SK-N-SH treated with all-trans-retinoic acid at 6 μM for 48 hours (cell line): Measurements from ENCODE around the gene NINL.

Experiments
- ISL1 ChIP-seq: fragments of 250-450 bp; sonication (Bioruptor Pico); IDR thresholded peaks from 2 replicates; pipeline ENCODE4 v2.1.2; 2022; ENCODE audit warnings: mild to moderate bottlenecking, moderate library complexity
- PPARA ChIP-seq: fragments of 250-450 bp; sonication (Bioruptor Pico); IDR thresholded peaks from 2 replicates; pipeline ENCODE4 v1.5.0; 2020; ENCODE audit warnings: mild to moderate bottlenecking, borderline replicate concordance
- TOX ChIP-seq: fragments of 250-450 bp; sonication (Bioruptor Pico); IDR thresholded peaks from 2 replicates; pipeline ENCODE4 v1.8.0; 2021; ENCODE audit warnings: mild to moderate bottlenecking, moderate library complexity, borderline replicate concordance
- ZC3H10 ChIP-seq: fragments of 250-450 bp; sonication (Bioruptor Pico); IDR thresholded peaks from 2 replicates; pipeline ENCODE4 v1.5.1; 2021; ENCODE audit warnings: mild to moderate bottlenecking, moderate library complexity
- ZFP3 ChIP-seq: fragments of 250-450 bp; sonication (Bioruptor Pico); IDR thresholded peaks from 2 replicates; pipeline ENCODE4 v1.5.0; 2020; ENCODE audit warnings: mild to moderate bottlenecking, moderate library complexity
- TF ChIP-seq, protein P1 (sequence below): fragments of 250-450 bp; sonication (Bioruptor Pico); IDR thresholded peaks from 2 replicates; pipeline ENCODE4 v1.8.0; 2020; ENCODE audit warnings: mild to moderate bottlenecking, moderate library complexity, borderline replicate concordance
- TF ChIP-seq, protein P2 (sequence below): fragments of 250-450 bp; sonication (Bioruptor Pico); IDR thresholded peaks from 2 replicates; pipeline ENCODE4 v1.5.1; 2020; ENCODE audit warnings: low read depth, mild to moderate bottlenecking, moderate library complexity

DNA sequence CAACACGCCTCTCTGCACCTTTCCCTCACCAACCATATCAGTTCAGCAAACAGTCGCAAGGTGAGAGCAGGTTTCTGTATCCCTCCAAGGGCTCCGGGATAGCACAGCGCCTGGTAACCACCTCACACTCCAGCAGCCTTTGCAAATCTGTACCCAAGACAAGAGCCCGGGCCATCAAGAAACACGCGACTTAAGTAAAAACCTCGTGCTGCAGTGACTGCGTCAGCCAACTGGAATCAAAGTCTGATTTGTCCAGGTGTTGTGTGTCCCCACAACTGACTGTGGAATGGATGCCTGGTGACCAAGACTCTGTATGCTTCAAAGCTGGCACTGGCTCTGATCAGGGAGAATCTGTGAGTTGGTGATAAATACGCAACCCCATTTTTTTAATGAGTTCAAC lies 74.1 kb downstream of the NINL start:
- TF ChIP-seq TOX (no peak), PPARA (CRISPR knock-in tag) (no peak), ISL1 (CRISPR knock-in tag) (no peak), ZFP3 (no peak), ZC3H10 (no peak)
- TF ChIP-seq, protein P1, sequence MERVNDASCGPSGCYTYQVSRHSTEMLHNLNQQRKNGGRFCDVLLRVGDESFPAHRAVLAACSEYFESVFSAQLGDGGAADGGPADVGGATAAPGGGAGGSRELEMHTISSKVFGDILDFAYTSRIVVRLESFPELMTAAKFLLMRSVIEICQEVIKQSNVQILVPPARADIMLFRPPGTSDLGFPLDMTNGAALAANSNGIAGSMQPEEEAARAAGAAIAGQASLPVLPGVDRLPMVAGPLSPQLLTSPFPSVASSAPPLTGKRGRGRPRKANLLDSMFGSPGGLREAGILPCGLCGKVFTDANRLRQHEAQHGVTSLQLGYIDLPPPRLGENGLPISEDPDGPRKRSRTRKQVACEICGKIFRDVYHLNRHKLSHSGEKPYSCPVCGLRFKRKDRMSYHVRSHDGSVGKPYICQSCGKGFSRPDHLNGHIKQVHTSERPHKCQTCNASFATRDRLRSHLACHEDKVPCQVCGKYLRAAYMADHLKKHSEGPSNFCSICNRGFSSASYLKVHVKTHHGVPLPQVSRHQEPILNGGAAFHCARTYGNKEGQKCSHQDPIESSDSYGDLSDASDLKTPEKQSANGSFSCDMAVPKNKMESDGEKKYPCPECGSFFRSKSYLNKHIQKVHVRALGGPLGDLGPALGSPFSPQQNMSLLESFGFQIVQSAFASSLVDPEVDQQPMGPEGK (CRISPR knock-in tag), result no peak
- TF ChIP-seq, protein P2, sequence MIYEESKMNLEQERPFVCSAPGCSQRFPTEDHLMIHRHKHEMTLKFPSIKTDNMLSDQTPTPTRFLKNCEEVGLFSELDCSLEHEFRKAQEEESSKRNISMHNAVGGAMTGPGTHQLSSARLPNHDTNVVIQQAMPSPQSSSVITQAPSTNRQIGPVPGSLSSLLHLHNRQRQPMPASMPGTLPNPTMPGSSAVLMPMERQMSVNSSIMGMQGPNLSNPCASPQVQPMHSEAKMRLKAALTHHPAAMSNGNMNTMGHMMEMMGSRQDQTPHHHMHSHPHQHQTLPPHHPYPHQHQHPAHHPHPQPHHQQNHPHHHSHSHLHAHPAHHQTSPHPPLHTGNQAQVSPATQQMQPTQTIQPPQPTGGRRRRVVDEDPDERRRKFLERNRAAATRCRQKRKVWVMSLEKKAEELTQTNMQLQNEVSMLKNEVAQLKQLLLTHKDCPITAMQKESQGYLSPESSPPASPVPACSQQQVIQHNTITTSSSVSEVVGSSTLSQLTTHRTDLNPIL, result no peak
